H1 (cell line): ENCODE data around the gene TAOK1. TPM values are rescaled to one million over a fixed set of nuclear protein-coding genes. Genes with fewer than 3 reads are reported as not detected.

Source experiments
- CTCF ChIA-PET: fragments of 300-600 bp; sonication (Branson Sonifier 250); formaldehyde crosslinking; loops from one replicate; lab custom pipeline; 2021; ENCODE audit not compliant: partially characterized antibody; lab: Charles Lee
- POLR2A ChIA-PET: fragments of 300-600 bp; sonication (Branson Sonifier 250); formaldehyde crosslinking; loops from one replicate; lab custom pipeline; 2021; ENCODE audit warnings: inconsistent platforms; ENCODE audit not compliant: partially characterized antibody; lab: Charles Lee
- DNase-seq, 2 experiments: peaks; one replicate each; pipeline versions ENCODE4 v3.0.0 to v3.0.0-alpha.2; 2010 to 2022; ENCODE audit warnings: low spot score in 2 of 2, low read depth in 1 of 2, mixed read lengths in 1 of 2
- FAIRE-seq: peaks from 2 replicates; lab custom pipeline; 2011; peaks lifted over from hg19 to GRCh38; lab: Jason Lieb, UNC
- H2AFZ ChIP-seq: 2 replicates; pipeline ENCODE4 v1.8.1; 2012; ENCODE audit warnings: low read length, inconsistent platforms
- H2AK5ac ChIP-seq: 2 replicates; pipeline ENCODE4 v1.6.1; 2013; ENCODE audit warnings: low read depth, low read length
- H2BK120ac ChIP-seq: replicated peaks from 2 replicates; pipeline ENCODE3; 2013; ENCODE audit warnings: low read depth, low read length, inconsistent platforms
- H2BK12ac ChIP-seq: 2 replicates; pipeline ENCODE4 v1.6.1; 2013; ENCODE audit warnings: low read depth, low read length
- H2BK15ac ChIP-seq: 2 replicates; pipeline ENCODE4 v1.6.1; 2013; ENCODE audit warnings: low read length
- H2BK20ac ChIP-seq: 2 replicates; pipeline ENCODE4 v1.6.1; 2013; ENCODE audit warnings: low read length
- H2BK5ac ChIP-seq: 2 replicates; pipeline ENCODE4 v1.6.1; 2013; ENCODE audit warnings: low read depth, low read length
- H3K14ac ChIP-seq: 2 replicates; pipeline ENCODE4 v1.6.1; 2013; ENCODE audit warnings: inconsistent platforms; ENCODE audit not compliant: insufficient read length
- H3K18ac ChIP-seq: 2 replicates; pipeline ENCODE4 v1.6.1; 2013; ENCODE audit warnings: low read length; ENCODE audit errors: extremely low read depth
- H3K23ac ChIP-seq: 2 replicates; pipeline ENCODE4 v1.6.1; 2013; ENCODE audit warnings: inconsistent platforms; ENCODE audit not compliant: insufficient read length
- H3K23me2 ChIP-seq: 2 replicates; pipeline ENCODE4 v1.6.1; 2013; ENCODE audit warnings: low read depth, low read length
- H3K27ac ChIP-seq: 2 replicates; pipeline ENCODE4 v1.6.1; 2011; ENCODE audit warnings: low read depth, low read length, inconsistent platforms
- H3K27me3 ChIP-seq, 4 experiments: replicated peaks in 1 of 4; 1 replicate in 1 of 4; 2 replicates in 3 of 4; pipeline versions ENCODE4 v1.6.1 to v1.8.1; 2011 to 2013; ENCODE audit warnings: low read length in 3 of 4, mild to moderate bottlenecking in 3 of 4, inconsistent platforms in 2 of 4, mixed read lengths in 2 of 4, moderate library complexity in 1 of 4; ENCODE audit not compliant: control insufficient read depth in 3 of 4, insufficient read depth in 3 of 4; ENCODE audit errors: extremely low read depth in 1 of 4
- H3K36me3 ChIP-seq, 4 experiments: 2 replicates each; pipeline versions ENCODE4 v1.6.1 to v1.8.1; 2011 to 2013; ENCODE audit warnings: mild to moderate bottlenecking in 4 of 4, low read length in 3 of 4, moderate library complexity in 2 of 4, control low read depth in 1 of 4, inconsistent platforms in 1 of 4; ENCODE audit not compliant: insufficient read depth in 4 of 4, control insufficient read depth in 2 of 4
- H3K4ac ChIP-seq: replicated peaks from 2 replicates; pipeline ENCODE3; 2013; ENCODE audit warnings: low read length, low read depth, mixed read lengths, inconsistent platforms; ENCODE audit not compliant: insufficient read length
- H3K4me1 ChIP-seq, 4 experiments: replicated peaks in 1 of 4; 1 replicate in 1 of 4; 2 replicates in 3 of 4; pipeline versions ENCODE4 v1.6.1 to v1.8.1; 2011 to 2013; ENCODE audit warnings: low read length in 3 of 4, inconsistent platforms in 2 of 4, mixed read lengths in 1 of 4; ENCODE audit not compliant: insufficient read depth in 4 of 4, control insufficient read depth in 3 of 4
- H3K4me2 ChIP-seq, 2 experiments: 2 replicates each; pipeline versions ENCODE4 v1.6.1 to v1.8.1; 2011 to 2013; ENCODE audit warnings: low read depth in 2 of 2, low read length in 2 of 2, control low read depth in 1 of 2, inconsistent platforms in 1 of 2, mild to moderate bottlenecking in 1 of 2; ENCODE audit not compliant: insufficient read depth in 1 of 2
- H3K4me3 ChIP-seq, 4 experiments: fragments of 200-600, 300-600 bp in 1 of 4; sonication (generic), shearing (Covaris generic), sonication (Bioruptor Twin) in 1 of 4; 2 replicates each; pipeline versions ENCODE4 v1.5.1 to v1.8.1; 2011 to 2016; ENCODE audit warnings: low read length in 4 of 4, low read depth in 3 of 4, control low read depth in 2 of 4, inconsistent platforms in 2 of 4, mild to moderate bottlenecking in 2 of 4, mixed read lengths in 1 of 4, moderate library complexity in 1 of 4; ENCODE audit not compliant: insufficient read depth in 2 of 4; ENCODE audit errors: extremely low read depth in 1 of 4
- H3K56ac ChIP-seq: replicated peaks from 2 replicates; pipeline ENCODE3; 2013; ENCODE audit warnings: low read depth, mild to moderate bottlenecking, mixed read lengths, low read length, inconsistent platforms; ENCODE audit not compliant: insufficient read length
- H3K79me1 ChIP-seq: 2 replicates; pipeline ENCODE4 v1.6.1; 2013; ENCODE audit warnings: low read depth, low read length, control low read depth
- H3K79me2 ChIP-seq, 2 experiments: 2 replicates each; pipeline versions ENCODE4 v1.6.1 to v1.8.1; 2012 to 2013; ENCODE audit warnings: low read length in 2 of 2, mild to moderate bottlenecking in 2 of 2, inconsistent platforms in 1 of 2; ENCODE audit not compliant: insufficient read depth in 2 of 2, control insufficient read depth in 1 of 2
- H3K9ac ChIP-seq, 4 experiments: replicated peaks in 1 of 4; 1 replicate in 1 of 4; 2 replicates in 3 of 4; pipeline versions ENCODE4 v1.6.1 to v1.8.1; 2011 to 2013; ENCODE audit warnings: low read depth in 3 of 4, low read length in 3 of 4, control low read depth in 2 of 4, mild to moderate bottlenecking in 2 of 4, moderate library complexity in 2 of 4, inconsistent platforms in 1 of 4; ENCODE audit errors: extremely low read depth in 1 of 4
- H3K9me3 ChIP-seq, 2 experiments: 2 replicates each; pipeline versions ENCODE4 v1.6.1 to v1.8.1; 2012 to 2013; ENCODE audit warnings: mild to moderate bottlenecking in 2 of 2, moderate library complexity in 2 of 2, control low read depth in 1 of 2, inconsistent platforms in 1 of 2, low read depth in 1 of 2, low read length in 1 of 2, mixed read lengths in 1 of 2; ENCODE audit not compliant: insufficient read depth in 2 of 2
- H4K20me1 ChIP-seq, 2 experiments: replicated peaks in 1 of 2; 2 replicates each; pipeline versions ENCODE3 to v1.8.1; 2011 to 2013; ENCODE audit warnings: inconsistent platforms in 2 of 2, low read length in 2 of 2, mild to moderate bottlenecking in 1 of 2; ENCODE audit not compliant: insufficient read depth in 2 of 2, control insufficient read depth in 1 of 2
- H4K5ac ChIP-seq: 2 replicates; pipeline ENCODE4 v1.6.1; 2013; ENCODE audit warnings: low read length, low read depth, mixed read lengths, inconsistent platforms; ENCODE audit not compliant: insufficient read length
- H4K8ac ChIP-seq: 2 replicates; pipeline ENCODE4 v1.8.0; 2013; ENCODE audit warnings: mild to moderate bottlenecking, moderate library complexity, low read length, inconsistent platforms; ENCODE audit not compliant: insufficient read depth; ENCODE audit errors: extremely low read depth
- H4K91ac ChIP-seq: replicated peaks from 2 replicates; pipeline ENCODE3; 2013; ENCODE audit warnings: low read length, mixed read lengths, inconsistent platforms; ENCODE audit not compliant: insufficient read length
- ATF3 ChIP-seq: IDR thresholded peaks from 2 replicates; pipeline ENCODE4 v1.6.1; 2011; ENCODE audit warnings: low read depth, mild to moderate bottlenecking, low read length; ENCODE audit not compliant: insufficient read depth
- CBX8 ChIP-seq: fragments of 300-800, 300-1000 bp; sonication (generic); IDR thresholded peaks from 2 replicates; pipeline ENCODE4 v1.7.1; 2016; ENCODE audit warnings: low read depth, low read length, borderline replicate concordance
- JUND ChIP-seq: IDR thresholded peaks from 2 replicates; pipeline ENCODE4 v1.6.1; 2011; ENCODE audit warnings: mild to moderate bottlenecking, improper control_type of control experiment, low read length
- KDM1A ChIP-seq: fragments of 200-600, 300-600 bp; sonication (generic); IDR thresholded peaks from 2 replicates; pipeline ENCODE4 v1.7.1; 2016; ENCODE audit warnings: mild to moderate bottlenecking, low read length, borderline replicate concordance
- NRF1 ChIP-seq: IDR thresholded peaks from 2 replicates; pipeline ENCODE4 v1.6.1; 2011; ENCODE audit warnings: mild to moderate bottlenecking, low read depth, low read length, improper control_type of control experiment
- PHF8 ChIP-seq: fragments of 200-600 bp; sonication (generic); conservative IDR thresholded peaks from 2 replicates; pipeline ENCODE4 v1.7.1; 2012; ENCODE audit warnings: low read depth, mild to moderate bottlenecking, inconsistent platforms, low read length, moderate library complexity
- POLR2A ChIP-seq, 2 experiments: IDR thresholded peaks; 1 replicate in 1 of 2; 2 replicates in 1 of 2; pipeline ENCODE4 v1.6.1; 2011; ENCODE audit warnings: low read depth in 2 of 2, low read length in 2 of 2, mild to moderate bottlenecking in 2 of 2; ENCODE audit errors: control extremely low read depth in 1 of 2
- POLR2AphosphoS5 ChIP-seq: IDR thresholded peaks from 2 replicates; pipeline ENCODE4 v1.6.1; 2011; ENCODE audit warnings: low read depth, low read length
- POU5F1 ChIP-seq: IDR thresholded peaks from 2 replicates; pipeline ENCODE4 v1.6.1; 2011; ENCODE audit warnings: low read depth, mild to moderate bottlenecking, low read length, moderate library complexity
- SAP30 ChIP-seq: fragments of 300-600 bp; sonication (generic); IDR thresholded peaks from 2 replicates; pipeline ENCODE4 v1.7.1; 2012; ENCODE audit warnings: low read length, moderate library complexity, mild to moderate bottlenecking, inconsistent platforms; ENCODE audit not compliant: insufficient read depth, insufficient replicate concordance
- SIRT6 ChIP-seq: IDR thresholded peaks from one replicate; pipeline ENCODE4 v1.7.1; 2012; ENCODE audit warnings: low read length, inconsistent platforms
- SP1 ChIP-seq: IDR thresholded peaks from 2 replicates; pipeline ENCODE4 v1.6.1; 2011; ENCODE audit warnings: low read depth, low read length
- SP2 ChIP-seq: IDR thresholded peaks from 2 replicates; pipeline ENCODE4 v1.6.1; 2012; ENCODE audit warnings: mild to moderate bottlenecking, low read length, inconsistent platforms
- TCF12 ChIP-seq: IDR thresholded peaks from 2 replicates; pipeline ENCODE4 v1.6.1; 2011; ENCODE audit warnings: low read depth, mild to moderate bottlenecking, low read length
- WGBS, 2 experiments: shearing (Covaris generic) in 1 of 2; methylation state at CpG; one replicate each; pipeline versions ENCODE4 v1.1.6 to v1.1.7; 2013 to 2015; ENCODE audit warnings: low lambda C conversion rate in 2 of 2, mixed read lengths in 2 of 2, inconsistent platforms in 1 of 2, low coverage in 1 of 2, missing lambda C conversion rate in 1 of 2; ENCODE audit not compliant: insufficient replicate concordance in 2 of 2, insufficient coverage in 1 of 2, insufficient read length in 1 of 2; ENCODE audit errors: extremely low coverage in 1 of 2, missing lambda C conversion rate in 1 of 2; 5-methylcytosine and 5-hydroxymethylcytosine counted together
- polyA plus RNA-seq, 7 experiments: library from polyadenylated mRNA; depleted of rRNA in 3 of 7; stranded (reverse) in 5 of 7; unstranded in 2 of 7; fragments of >200 nt in 5 of 7; fragments of 200-250 nt in 2 of 7; gene quantifications; 1 replicate in 5 of 7; 2 replicates in 1 of 7; 4 replicates in 1 of 7; pipeline versions ENCODE4 v1.2.1 to v1.2.3, GENCODE V29; 2011 to 2013; ENCODE audit warnings: missing spikeins in 2 of 7, mixed read lengths in 2 of 7
- total RNA-seq: library from RNA; stranded (reverse); fragmentation: NEBNext Ultra II Directional; extraction: Animal tissue kit (Norgen Biotek cat#: 25700); gene quantifications from 2 replicates; pipeline ENCODE4 v1.2.1, GENCODE V29; 2021

The TAOK1 gene
- total and polyA plus RNA-seq, 2 of the 8 experiments (the other 6 are each of a cell fraction or from before 2014, with no cell fraction given), result 12.2 to 90.6 TPM

GRCh38 chr17:29582254-29582765, 192.1 kb downstream of the TAOK1 start:
- Histone ChIP-seq H3K4ac (no peak overlapping the region), H3K18ac (no peak overlapping the region), H3K56ac (no peak overlapping the region), H3K9ac (no peak overlapping the region), H2BK12ac (no peak overlapping the region), H4K20me1 (peaks cover 5 to 26% of the 10 kb centered on the region in 2 experiments), H2AK5ac (no peak overlapping the region), H3K4me2 (no peak overlapping the region), H3K4me1 (peaks cover 7 to 16% (median 13%) of the 10 kb centered on the region in 4 experiments), H3K36me3 (peaks cover 0 to 12% (median 6%) of the 10 kb centered on the region in 4 experiments; a peak in 3 of 8 replicates), H2BK5ac (no peak overlapping the region), H3K14ac (no peak overlapping the region), H2AFZ (no peak overlapping the region), H3K27me3 (no peaks in the 10 kb centered on the region), H4K91ac (no peak overlapping the region), H3K9me3 (no peaks in the 10 kb centered on the region), H3K23me2 (no peaks in the 10 kb centered on the region), H3K79me2 (peaks cover 0 to 26% of the 10 kb centered on the region in 2 experiments; a peak in 2 of 4 replicates), H2BK120ac (no peak overlapping the region), H4K8ac (no peak overlapping the region), H3K79me1 (peaks cover 16% of the 10 kb centered on the region), H3K27ac (no peak overlapping the region), H3K23ac (no peak overlapping the region), H3K4me3 (no peak overlapping the region), H4K5ac (no peak overlapping the region), H2BK15ac (no peak overlapping the region), H2BK20ac (no peak overlapping the region)
- ChIA-PET POLR2A (interaction anchor here (1.6 to 5.1 kb wide), 2 partner anchors 9 to 10 kb away, joined by 3 to 19 read pairs; partner anchors contain the start of gene ANKRD13B), CTCF (interaction anchor here (1.7 to 15.3 kb wide), 7 partner anchors 10 to 37 kb away, joined by 4 to 193 read pairs (median 19); partner anchors contain the start of genes ABHD15, ANKRD13B, CORO6 and TP53I13)
- DNase-seq, result no peak
- FAIRE-seq, result no peak
- WGBS, 2 experiments, result 85% methylated on average over 10 of the region's 10 CpGs; no CpG with 5 or more reads in 1 of the 2 experiments
- TF ChIP-seq KDM1A (no peak), ATF3 (no peak), TCF12 (no peak), SP2 (no peak), NRF1 (no peak), SP1 (no peak), SIRT6 (no peak), POU5F1 (no peak), POLR2A (IDR thresholded peaks at IDR 0.05; ENCODE audit: control extremely low read depth in 1 of 2, low read depth in 2 of 2, low read length in 2 of 2) (no peak), JUND (no peak), POLR2AphosphoS5 (no peak), PHF8 (no peak), CBX8 (no peak), SAP30 (no peak)
